ENCODE measurements around the gene VCAN. TPM values are rescaled to one million over a fixed set of nuclear protein-coding genes. Genes with fewer than 3 reads are reported as not detected.

Gene VCAN
- total and polyA plus RNA-seq, 2 of the 8 experiments (the other 6 are each of a cell fraction or from before 2014, with no cell fraction given) = 146 to 404 TPM

GRCh38 chr5:83540783-83541182 lies 69.2 kb downstream of the VCAN start (continued):
- TF ChIP-seq CHD7 (IDR thresholded peaks at IDR 0.05; ENCODE audit: insufficient replicate concordance, low read length) = no peak
- TF ChIP-seq YY1 (IDR thresholded peaks at IDR 0.05; ENCODE audit: low read depth, low read length) = no peak
- TF ChIP-seq POU5F1 (IDR thresholded peaks at IDR 0.05; ENCODE audit: low read depth, low read length) = no peak
- TF ChIP-seq POLR2A (IDR thresholded peaks at IDR 0.05; ENCODE audit: control extremely low read depth in 1 of 2, low read depth in 2 of 2, low read length in 2 of 2) = no peak
- no peak for TF ChIP-seq JUND (IDR thresholded peaks at IDR 0.05; ENCODE audit: low read length)
- no peak for TF ChIP-seq ATF2 (IDR thresholded peaks at IDR 0.05; ENCODE audit: low read length)
- no peak for TF ChIP-seq CEBPB (IDR thresholded peaks at IDR 0.05; ENCODE audit: low read depth, low read length)

Measured in H1 (cell line).